Fibroblast of peridontal ligament (primary cell): ENCODE results near the gene AIG1.
A peak's percentile ranks its signal among the peaks of the same experiment; 100 is the strongest.
"Not testable (repeated sequence)": the region's sequence is repeated elsewhere in the genome, so short reads cannot be mapped to it uniquely, and the experiment has no call there.

Experiments used
- DNase-seq: peaks from one replicate; pipeline ENCODE4 v3.0.0-alpha.2; 2010; ENCODE audit errors: extremely low read depth

The AIG1 gene

GRCh38 chr6:143164565-143165105 is 103.9 kb downstream of the AIG1 start:
- DNase-seq: peak; percentile 49

- no peak for DNase-seq
Measured at GRCh38 chr6:143165315-143165855, 104.7 kb downstream of the AIG1 start.

- DNase-seq: no peak
Measured at GRCh38 chr6:143166247-143166695, 105.6 kb downstream of the AIG1 start.

GRCh38 chr6:143167224-143167623 is 106.5 kb downstream of the AIG1 start:
- DNase-seq: no peak

GRCh38 chr6:143168396-143168816 is 107.7 kb downstream of the AIG1 start:
- DNase-seq: not testable (repeated sequence)

- DNase-seq: no peak
Measured at GRCh38 chr6:143169440-143169839, 108.8 kb downstream of the AIG1 start.

GRCh38 chr6:143174516-143174915 is 113.8 kb downstream of the AIG1 start:
- DNase-seq: no peak

GRCh38 chr6:143174951-143175350 is 114.3 kb downstream of the AIG1 start:
- DNase-seq: no peak

GRCh38 chr6:143176090-143177021 is 115.7 kb downstream of the AIG1 start:
- DNase-seq: peak; percentile 89

DNA sequence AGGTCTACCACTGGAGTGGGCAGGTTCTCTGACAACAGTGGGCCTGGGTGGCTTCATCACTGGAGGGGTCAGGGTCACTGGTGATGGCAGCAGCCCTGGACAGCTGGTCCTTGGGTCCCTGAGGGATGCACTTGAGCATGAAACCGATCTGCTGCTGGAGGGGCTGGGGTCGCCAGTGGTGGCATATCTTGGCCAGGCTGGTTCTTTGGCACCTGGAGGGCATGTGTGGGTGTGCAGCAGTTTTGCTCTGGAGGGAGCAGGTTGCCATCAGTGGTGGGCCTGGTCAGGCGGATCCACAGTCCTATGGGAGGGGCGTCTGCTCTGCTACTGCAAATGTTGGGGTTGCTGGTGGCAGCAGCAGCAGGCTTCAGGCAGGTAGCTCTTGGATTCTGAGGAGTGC is 117.0 kb downstream of the AIG1 start:
- DNase-seq: no peak

GRCh38 chr6:143179096-143179495 is 118.4 kb downstream of the AIG1 start:
- DNase-seq: no peak

GRCh38 chr6:143179901-143180612 is 119.4 kb downstream of the AIG1 start:
- no peak for DNase-seq

DNA sequence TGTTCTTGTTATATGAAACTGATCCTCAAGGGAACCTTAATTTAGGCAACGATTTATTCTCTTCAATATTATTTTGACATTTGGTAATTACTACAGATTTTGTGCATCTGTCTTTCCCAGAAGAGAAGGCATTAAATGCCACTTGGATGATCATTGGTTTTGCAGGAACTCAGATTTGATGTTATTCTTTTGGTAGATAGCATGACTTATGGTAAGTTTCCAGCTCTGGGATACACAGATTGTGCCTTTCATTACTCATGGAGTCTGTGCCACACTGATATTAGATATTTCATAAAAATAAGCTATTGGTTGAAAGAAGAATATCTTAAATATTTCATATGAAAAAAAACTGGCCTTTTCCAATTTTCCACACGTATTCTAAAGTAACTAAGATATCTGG is 120.1 kb downstream of the AIG1 start:
- peak; percentile 29 for DNase-seq

DNA sequence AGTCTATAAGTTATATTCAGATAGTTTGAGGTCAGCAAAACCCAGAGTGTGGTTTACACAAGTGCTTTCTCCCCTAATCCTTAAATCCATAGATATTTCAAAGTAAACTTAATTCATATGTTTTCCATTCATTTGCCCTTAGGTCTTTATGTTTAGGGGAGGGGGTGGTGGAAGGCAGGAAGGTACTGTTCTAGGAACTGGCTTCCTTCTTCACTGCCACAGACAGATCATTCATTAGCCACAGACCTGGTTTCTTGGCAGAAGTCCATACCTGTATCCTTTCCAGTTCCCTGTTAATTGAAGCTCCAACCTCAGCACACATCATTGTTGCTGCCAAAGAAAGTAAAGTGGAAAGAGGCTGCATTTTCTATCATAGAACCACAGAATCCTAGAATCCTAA is 123.0 kb downstream of the AIG1 start:
- DNase-seq: no peak

- no peak for DNase-seq
Measured at GRCh38 chr6:143185288-143185687, 124.6 kb downstream of the AIG1 start.

- peak; percentile 97 for DNase-seq
Measured at GRCh38 chr6:143187238-143187923, 126.7 kb downstream of the AIG1 start.

DNA sequence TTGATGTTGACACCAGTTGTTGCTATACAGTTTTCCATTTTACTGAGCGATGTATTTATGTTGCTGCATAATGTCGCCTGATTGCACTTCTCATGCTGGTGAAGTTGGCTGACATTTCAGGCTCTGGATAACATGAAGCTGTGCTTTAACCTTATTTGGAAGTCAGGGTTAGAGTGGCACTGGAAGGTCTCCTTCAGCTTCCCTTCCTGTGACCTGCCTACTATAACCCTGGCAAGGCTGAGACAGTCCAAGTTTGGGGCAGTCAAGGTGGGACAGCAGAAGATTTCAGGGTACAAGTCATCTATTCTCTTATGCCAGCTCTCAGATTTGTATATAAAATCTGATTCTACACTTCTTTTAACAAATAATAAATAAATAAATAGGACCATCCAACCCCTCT is 127.6 kb downstream of the AIG1 start:
- no peak for DNase-seq

DNA sequence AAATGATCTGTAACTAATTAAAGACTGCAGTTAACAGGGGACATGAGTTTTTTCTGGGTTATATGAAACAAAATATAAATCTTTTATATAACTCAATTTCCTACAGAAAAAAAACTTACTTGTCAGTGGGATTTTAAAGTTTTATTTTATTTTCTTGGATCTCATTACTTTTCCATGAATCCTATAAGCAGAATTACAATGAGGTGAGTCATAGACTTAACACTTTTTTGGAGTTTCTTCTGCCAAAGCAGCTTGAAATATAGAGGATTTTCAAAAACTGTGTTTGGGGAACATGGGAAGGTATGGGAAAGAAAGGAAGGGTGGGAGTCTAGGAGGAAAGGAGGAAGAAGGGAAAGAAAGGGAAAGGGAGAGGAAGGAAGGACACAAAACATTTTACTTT is 130.7 kb downstream of the AIG1 start:
- no peak for DNase-seq

DNA sequence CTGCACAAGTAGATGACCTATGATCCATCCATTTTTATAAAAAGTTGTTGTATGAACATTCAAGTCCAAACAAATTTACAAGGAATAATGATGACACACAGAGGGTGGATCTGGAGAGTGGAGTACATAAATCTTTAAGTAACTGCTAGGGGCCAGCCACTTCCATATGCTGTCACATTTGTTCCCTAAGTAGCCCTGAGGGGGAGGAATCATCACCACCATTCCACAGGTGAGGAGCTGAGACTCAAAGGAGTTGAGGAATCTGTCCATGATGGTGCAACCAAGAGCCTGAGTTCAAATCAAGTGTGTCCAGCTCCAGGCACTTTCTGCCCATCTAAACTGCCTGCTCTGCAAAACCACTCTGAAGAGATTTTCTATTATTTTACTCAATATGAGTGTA is 132.1 kb downstream of the AIG1 start:
- no peak for DNase-seq

GRCh38 chr6:143193571-143194094 is 132.9 kb downstream of the AIG1 start:
- DNase-seq: no peak

GRCh38 chr6:143194095-143194589 is 133.5 kb downstream of the AIG1 start:
- no peak for DNase-seq
